ENCODE measurements around the gene SLAMF1.
"Not testable (repeated sequence)": the region's sequence is repeated elsewhere in the genome, so short reads cannot be mapped to it uniquely, and the experiment has no call there.

The SLAMF1 gene

DNA sequence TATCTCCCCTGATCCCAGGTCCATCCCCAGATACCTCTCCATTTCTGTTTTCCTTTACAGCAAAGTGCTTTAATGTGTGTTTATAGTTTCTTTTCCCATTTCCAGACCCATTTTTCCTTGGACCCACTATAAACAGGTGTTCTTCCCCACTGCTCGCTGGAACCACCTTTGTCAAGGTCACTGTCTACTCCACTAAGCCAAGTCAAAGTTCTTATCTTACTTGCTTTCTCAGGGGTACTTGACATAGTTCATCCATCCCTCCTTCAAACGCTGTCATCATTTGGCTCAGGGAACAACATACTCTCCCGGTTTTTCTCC is 8.3 kb downstream of the SLAMF1 start:
- DNase-seq: no peak

GRCh38 chr1:160637821-160638539 is 8.9 kb downstream of the SLAMF1 start:
- no peak for DNase-seq

DNA sequence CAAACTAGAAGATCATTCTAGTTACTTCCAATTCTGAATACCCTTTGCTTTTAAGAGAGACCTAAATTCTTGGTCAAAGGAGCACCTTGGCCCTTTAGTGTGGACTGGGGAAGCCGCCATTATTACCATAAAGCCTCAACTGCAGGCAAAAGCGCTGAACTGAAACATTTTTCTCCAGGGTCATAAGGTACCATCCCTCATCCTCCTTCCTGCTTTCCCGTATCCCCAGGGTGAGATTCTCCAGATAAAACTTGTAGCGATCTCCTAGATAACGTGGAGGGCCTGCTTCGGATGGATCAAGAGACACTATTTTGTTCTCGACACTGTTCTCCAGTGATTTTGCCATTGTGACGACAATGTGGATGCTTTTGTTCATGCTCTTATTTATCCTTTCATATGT is 9.8 kb downstream of the SLAMF1 start:
- DNase-seq: no peak

GRCh38 chr1:160636547-160636946 is 10.3 kb downstream of the SLAMF1 start:
- DNase-seq: no peak

DNA sequence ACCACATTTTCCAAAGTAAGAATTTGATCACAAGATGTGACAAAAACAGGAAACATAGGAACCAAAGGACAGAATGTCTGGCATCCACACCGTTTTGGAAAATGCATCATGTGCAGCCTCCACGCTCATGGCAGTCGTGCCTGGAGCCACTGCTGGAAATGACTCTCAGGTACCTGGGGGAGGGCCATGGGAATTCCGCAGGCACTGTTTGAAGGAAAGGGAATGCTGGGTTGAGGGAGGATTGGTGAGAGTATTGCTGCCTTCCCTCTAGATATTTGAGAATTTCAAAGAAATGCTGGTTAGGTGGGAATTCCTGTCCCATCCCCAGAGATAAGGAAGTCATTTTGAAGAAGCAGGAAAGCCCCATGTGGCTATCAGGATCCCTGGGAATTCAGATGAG is 10.8 kb downstream of the SLAMF1 start:
- no peak for DNase-seq

DNA sequence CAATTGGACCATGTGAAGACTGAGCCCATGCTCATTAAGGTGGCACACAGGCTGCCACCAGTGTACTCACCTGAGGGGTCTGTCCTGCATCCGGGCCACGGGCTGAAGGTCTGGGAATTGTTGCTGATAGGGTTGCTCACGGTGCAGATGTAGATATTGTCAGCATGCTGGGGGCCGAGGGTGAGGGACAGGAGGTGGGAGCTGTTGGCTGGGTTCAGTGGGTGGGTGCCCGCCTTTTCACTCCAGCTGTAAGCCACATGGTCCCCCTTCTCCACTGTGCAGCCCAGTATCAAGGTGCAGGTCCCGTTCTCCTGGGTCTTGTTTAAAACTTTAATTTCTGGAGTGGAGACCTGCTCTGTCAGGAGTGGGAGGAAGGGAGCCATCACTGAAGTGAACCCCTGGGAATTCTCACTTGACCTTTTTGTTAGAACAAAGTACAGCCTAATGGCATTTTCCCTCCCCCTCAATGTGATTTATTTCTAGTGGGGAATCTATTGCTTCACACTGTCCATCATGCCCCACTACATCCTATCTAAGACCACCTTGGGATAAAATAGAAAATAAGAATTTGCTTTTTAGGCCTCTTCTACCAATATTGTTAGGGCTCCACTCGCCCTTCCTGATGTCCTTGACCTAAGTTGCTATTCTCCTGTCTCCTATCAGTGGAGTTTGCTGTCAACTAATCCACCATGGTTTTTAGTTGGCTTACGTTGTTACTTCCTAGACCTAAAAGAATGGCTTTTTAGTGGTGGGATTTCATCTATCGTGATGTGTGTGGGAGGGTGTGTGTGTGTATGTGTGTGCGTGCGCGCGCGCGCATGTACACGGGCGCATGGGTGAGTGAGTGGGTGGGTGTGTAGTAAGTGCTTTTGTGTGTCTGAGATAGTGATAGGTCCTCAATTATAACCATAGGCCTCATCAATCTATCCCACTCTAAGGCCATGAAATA is 12.0 kb downstream of the SLAMF1 start:
- no peak for DNase-seq

GRCh38 chr1:160633330-160633903 is 13.4 kb downstream of the SLAMF1 start:
- no peak for DNase-seq

DNA sequence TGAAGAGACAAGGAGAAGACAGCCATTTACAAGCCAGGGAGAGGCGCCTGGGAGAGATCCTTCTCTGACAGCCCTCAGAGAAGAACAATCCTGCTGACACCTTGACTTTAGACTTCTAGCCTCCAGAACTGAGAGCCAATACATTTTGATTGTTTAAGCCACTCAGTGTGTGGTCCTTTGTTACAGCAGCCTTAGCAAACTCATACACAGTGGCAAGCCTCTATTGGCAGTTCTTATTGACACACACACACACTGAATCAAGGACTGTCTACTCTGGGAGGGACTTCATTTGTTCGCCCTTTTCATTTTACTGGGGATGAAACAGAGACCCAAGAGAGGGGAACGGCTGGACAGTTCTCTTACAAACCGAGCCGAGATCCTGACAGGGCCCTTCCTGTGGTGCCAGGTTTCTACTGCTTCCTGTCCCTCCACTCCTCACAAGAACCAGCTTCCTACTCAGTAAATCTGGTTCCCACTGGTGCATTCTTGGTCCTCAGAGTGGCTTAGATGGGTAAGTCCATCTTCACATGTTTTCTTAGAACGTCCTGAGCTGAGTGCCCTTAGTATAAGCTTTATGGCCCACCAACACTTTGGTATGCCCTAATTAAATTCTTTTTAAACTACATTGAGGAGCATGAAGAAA is 14.7 kb downstream of the SLAMF1 start:
- no peak for DNase-seq

- DNase-seq: no peak
These were observed 16.1 kb downstream of the SLAMF1 start for GRCh38 chr1:160630523-160631451.

DNA sequence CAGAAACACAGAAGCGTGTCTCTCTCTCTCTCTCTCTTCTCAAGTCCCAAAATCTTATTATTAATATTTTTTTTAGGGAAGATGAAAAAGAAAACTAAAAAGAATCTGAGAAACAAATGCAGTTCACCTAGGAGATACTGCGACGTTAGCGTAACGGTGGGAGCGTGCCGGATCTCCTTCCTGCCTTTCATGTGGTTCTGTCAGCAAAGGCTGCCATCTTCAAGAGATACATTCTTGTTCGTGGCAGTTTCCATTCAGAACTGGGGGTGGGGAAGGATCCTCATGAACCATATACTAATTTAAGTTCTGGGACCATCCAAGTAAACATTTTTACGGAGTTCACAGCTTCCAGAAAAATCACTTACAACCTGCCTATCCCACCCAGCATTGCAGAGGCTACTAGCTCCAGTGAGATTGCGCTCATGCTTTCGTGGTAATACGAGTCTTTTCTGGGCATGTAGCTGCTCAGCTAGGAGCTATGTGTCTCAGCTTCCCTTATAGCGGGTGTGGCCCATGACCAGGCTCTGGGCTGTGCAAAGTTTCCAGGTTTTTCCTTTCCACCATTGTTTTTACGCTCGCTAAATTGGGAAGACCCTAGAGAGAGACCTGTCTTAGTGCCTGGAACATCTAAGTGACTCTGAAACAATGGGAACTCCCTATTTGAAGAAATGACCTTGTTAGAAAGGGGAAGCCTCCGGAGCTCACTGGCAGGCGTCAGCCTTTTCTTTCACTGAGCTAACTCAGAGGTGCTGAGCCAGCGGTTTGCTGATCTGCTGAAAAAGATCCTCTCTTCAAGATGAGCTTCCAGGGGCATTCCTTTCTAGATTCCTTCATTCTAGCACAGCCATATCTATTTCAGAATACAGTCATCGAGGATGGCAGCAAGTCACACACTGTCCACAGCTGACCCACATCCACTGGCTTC is 17.3 kb downstream of the SLAMF1 start:
- DNase-seq: no peak

DNA sequence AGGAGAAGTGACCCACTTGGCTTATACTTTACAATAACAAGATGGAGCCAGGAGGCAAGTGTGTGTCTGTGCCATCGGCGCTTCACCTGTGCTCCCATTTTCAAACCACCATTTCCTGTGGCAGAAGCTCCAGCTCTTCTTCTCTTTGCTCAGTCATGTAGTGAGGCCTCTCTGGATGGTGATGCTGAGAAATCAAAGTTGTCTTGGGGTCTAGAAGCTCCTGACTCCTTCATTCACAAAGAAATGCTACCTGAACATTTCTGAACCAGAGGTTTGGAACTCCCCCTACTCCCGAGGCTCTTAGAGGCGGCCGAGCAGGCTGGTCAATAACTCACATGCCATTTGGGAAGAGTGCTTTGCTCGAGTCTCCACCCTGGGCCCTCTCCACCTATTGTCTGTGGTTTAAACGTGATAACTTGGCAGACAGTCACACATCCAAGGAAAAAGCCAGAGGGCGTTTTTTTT is 18.0 kb downstream of the SLAMF1 start:
- DNase-seq: no peak

DNA sequence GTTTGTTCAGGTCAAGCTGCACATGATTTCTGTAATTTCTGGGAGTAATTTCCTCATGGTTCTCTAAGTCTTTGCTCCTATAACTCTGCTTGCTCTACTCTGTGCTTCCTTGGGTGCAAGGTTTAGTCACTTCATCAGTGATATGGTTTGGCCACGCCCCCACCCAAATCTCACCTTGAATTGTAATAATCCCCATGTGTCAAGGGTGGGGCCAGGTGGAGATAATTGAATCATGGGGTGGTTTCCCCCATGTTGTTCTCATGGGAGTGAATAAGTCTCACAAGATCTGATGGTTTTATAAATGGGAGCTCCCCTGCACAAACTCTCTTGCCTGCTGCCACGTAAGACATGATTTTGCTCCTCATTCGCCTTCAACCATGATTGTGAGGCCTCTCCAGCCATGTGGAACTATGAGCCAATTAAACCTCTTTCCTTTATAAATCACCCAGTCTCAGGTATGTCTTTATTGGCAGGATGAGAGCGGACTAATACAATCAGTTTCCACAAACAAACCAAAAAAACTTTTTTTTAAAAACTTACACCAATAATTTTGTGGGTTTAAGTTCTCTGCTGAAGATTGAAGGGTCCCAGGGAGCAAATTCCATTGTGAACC is 19.1 kb downstream of the SLAMF1 start:
- not testable (repeated sequence) for DNase-seq

DNA sequence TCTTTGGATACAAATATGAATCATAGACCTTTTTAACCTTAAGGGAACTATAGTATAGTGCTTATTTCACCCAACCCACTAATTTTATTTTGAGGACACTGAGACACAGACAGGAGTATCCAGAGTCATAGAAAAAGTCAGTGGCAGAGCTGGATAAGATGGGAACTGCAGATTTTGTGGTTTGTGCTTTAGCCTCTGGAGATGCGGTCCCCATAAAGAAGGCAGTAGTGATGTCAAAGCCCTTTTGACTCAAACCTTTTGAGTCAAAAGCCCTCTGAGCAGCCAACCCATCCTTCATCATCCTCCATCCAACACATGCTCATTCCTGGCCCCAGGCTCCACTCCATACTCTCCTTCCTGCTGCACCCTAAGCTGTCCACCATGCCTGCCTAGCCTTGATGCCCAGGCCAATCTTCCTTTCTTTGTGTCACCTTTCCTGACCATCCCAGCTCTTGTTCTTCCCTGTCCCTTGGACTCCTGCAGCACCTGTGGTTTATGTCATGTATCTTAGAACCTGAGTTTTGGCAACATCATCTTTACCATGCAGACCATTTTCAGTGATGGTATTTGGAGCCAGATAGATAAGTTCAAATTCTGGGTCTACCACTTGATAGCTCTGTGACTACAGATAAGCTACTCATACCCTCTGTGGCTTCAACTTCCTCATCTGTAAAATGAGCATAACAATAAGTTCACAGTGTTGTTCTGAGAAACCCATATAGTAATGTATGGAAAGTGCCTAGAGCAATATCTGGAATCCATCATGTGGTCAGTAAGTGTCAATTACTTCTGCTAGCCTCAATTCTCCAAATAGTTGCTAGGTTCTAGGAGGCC is 20.1 kb downstream of the SLAMF1 start:
- no peak for DNase-seq

- no peak for DNase-seq
These were observed 20.9 kb downstream of the SLAMF1 start for GRCh38 chr1:160625725-160626498.

DNA sequence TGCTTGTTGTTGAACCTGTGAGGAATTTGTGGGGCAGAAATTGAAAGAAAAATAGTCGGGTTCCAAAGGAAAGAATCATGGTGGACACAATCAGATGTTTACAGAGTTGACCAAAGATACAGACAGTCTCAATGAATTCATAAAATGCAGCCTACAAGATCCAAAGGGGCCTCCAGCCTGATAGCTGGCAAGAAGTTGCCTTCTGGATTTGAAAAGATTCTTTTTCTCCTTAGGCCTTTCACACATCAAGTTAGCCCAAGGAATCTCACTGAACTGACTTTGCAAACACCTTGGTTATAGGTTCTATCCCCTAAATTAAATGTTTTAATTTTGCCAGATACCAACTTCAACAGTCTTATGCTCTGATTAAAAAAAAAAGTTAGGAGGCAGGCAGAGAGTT is 21.5 kb downstream of the SLAMF1 start:
- DNase-seq: no peak

GRCh38 chr1:160624464-160624863 is 22.4 kb downstream of the SLAMF1 start:
- no peak for DNase-seq

DNA sequence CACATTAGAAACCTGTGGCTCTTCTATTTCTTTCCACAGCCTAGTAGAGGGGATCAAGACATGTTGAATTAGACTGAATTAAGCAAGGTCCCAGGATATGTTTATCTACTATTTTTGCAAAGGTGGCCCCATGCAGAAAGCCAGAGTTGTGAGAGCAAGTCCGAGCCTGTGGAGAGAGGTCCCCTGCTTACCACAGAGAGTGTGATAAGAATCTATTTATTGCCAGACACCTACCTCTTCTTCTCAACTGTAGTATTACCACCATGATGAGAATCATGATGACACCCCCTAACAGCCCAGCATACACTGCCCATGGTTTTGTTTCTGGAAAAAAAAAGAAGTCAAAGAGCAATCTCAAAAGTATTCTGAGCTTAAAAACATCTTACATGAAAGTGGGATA is 23.0 kb downstream of the SLAMF1 start:
- no peak for DNase-seq

DNA sequence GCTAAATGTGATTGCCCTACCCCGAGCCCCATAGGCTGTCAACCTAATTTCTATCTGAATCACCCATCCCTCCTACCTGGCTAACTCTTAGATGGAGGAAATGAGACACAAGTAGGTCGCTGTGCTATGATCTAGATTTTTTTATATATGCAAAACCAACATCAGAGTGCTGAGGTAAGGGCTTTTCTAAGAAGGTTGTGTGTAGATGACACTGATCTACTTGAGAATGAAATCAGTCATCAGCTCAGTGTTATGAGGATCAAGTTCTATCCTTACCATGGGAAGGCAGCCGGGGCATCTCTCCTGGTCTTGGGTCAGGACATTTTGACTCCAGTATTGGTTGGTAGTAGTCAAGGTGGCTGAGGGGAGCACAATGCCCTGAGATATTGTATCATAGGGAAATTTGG is 23.6 kb downstream of the SLAMF1 start:
- DNase-seq: no peak

Data from activated CD8-positive, alpha-beta memory T cell treated with anti-CD3 and anti-CD28 coated beads for 24 hours (primary cell).